GM18517 (cell line): Measurements from ENCODE around the gene HLA-DOA.

Experiments
- ATAC-seq: cut with Tn5 transposase; IDR thresholded peaks from one replicate; pipeline ENCODE4 v1.9.1; 2021; ENCODE audit warnings: mild to moderate bottlenecking, moderate library complexity; ENCODE audit not compliant: unreplicated experiment

The HLA-DOA gene

DNA sequence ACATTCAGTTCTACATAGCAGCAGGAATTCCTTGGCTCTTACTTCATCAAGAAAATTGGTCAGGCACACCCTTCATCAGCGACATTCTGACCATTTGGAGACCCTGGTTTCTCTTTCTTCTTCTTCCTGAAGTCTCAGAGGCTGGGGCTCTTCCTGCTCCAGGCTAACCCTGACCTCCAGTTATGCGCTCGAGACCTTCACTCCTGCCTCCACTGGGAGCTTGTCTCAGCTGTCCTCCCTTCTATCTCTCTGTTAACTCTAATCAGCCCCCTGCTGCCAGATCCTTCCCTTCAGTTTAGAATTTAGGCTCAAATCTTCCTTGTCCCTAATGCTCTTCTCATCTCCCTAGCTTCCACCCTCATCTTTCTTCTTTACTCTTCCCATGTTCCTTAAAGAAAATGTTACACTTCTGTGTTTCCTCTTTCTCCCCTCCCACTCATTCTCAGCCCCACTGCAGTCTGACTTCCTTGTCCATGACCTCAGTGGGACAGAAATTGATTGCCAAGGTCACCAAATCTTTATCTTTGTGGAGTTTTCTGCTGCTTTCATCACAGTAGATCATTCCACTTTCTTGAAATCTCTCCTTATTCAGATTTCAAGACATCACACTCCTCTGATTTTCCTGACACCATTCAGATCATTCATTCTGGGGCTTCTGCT is 8.4 kb upstream of the HLA-DOA start:
- ATAC-seq: no peak

- no peak for ATAC-seq
These were observed 7.6 kb upstream of the HLA-DOA start for GRCh38 chr6:33017018-33017417.

- ATAC-seq: no peak
These were observed 6.4 kb upstream of the HLA-DOA start for GRCh38 chr6:33015798-33016197.

GRCh38 chr6:33014841-33015634 is 5.6 kb upstream of the HLA-DOA start:
- no peak for ATAC-seq

GRCh38 chr6:33013608-33014007 is 4.2 kb upstream of the HLA-DOA start:
- ATAC-seq: no peak

DNA sequence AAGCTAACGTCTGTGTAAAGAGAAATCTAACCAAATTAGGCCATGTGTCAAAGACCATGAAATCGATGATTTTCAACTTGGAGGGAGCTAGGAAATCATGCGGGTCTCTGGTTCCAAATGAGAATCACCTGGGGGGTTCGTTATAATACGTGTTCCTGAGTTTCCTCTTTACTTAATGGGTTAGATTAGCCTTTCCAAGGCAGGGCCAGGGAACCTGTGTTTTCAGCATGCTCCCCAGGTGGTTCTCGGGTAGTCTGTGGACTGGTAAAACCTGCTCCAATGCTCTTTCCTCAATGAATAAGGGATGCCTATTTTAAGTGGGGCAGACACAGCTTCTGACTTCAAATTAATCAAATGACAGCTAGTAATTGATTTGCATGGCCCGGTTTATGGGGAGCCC is 965 bp upstream of the HLA-DOA start:
- no peak for ATAC-seq

DNA sequence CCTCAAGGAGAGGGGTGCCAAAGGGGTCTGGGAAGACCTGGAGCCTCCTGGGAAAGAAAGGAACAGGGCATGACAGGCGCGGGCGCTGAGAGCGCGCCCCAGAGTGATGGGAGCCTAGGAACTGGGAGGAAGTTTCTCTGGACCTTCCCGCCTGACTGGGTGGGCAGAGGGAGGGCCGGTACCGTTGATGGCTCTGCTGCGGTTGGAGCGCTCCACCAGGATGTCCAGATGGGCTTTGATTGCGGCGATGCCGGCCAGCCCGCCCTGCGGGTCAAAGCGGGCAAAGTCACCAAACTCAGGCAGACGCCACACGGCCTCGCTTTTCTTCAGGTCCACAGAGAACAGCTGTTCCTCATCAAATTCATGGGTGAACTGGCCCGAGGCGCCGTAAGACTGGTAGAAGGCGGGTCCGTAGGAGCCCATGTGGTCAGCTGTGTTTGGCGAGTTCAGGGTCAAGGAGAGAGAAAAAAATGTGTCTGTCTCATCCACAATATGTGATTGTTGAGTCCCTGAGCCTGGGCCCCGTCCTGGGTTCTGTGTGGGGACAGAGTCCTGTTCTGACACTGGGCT is 1.5 kb downstream of the HLA-DOA start:
- ATAC-seq: no peak

GRCh38 chr6:33004940-33005339 is 4.5 kb downstream of the HLA-DOA start:
- no peak for ATAC-seq

- no peak for ATAC-seq
These were observed 7.7 kb downstream of the HLA-DOA start for GRCh38 chr6:33001685-33002084.

DNA sequence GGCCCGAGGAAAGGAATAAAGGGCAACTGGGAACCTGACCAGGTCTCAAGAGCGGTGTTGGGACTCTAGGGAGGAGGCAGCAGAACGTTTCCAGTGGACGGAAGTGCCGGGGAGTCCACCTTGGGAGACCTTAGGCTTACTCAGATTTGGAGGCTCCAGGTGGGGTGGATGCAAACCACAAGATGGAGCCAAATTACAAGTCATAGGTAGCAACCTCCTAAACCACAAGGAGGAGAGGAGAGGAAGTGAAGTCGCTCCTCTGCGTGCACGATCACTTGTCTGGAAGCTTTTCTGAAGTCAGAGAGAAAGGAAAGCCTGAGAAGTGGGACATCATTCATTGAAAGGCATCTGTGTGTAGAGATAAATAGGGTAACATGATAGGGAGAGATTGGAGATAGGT is 9.3 kb downstream of the HLA-DOA start:
- no peak for ATAC-seq

- ATAC-seq: no peak
These were observed 13.9 kb downstream of the HLA-DOA start for GRCh38 chr6:32995448-32995847.

DNA sequence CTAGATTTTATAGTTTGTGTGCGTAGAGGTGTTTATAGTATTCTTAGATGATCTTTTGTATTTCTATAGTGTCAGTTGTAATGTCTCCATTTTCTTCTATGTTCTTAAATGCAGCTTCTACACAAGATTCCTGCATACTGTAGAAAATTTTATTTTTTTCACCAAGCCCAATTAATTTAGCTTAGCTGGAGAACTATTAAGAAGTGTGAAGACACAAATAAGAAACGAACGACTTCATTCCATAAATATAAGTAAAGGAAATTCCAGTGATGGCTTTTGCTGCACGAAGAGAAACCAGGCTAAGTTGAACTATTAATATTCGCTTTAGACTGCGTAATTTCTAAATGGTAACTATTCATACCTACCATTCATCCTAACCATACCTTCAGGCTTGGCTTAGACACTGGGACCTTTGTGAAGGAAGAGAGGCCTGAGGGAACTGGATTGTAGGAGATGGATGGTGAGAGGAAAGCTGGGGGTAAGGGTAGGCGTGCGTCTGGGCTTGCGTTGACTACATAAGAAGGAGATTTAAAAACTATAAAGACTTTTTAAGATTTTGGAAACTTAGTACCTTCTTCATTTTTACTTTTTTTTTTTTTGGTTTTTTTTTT is 15.9 kb downstream of the HLA-DOA start:
- no peak for ATAC-seq

GRCh38 chr6:32991972-32992371 is 17.4 kb downstream of the HLA-DOA start:
- ATAC-seq: no peak

GRCh38 chr6:32989368-32989767 is 20.0 kb downstream of the HLA-DOA start:
- no peak for ATAC-seq

- ATAC-seq: peak; percentile 56
These were observed 24.6 kb downstream of the HLA-DOA start for GRCh38 chr6:32984622-32985389.

- ATAC-seq: no peak
These were observed 25.3 kb downstream of the HLA-DOA start for GRCh38 chr6:32983964-32984621.

DNA sequence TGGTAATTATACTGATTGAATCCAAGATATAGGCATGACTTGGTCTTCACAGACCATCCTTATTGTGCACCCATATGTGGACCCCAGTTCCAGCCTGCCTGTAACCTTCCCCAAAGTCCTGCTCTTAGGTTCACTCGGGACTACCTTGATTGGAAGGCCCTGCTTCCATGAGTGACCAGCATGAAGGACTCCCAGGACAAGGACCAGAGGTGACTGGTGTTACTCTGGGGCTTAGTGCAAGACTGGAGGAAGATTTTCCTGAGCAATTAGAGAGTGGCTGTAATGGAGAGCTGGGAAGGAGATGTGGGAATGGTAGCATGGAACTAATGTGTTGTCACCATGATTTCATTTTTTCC is 25.9 kb downstream of the HLA-DOA start:
- no peak for ATAC-seq

GRCh38 chr6:32982702-32983492 is 26.5 kb downstream of the HLA-DOA start:
- ATAC-seq: no peak

DNA sequence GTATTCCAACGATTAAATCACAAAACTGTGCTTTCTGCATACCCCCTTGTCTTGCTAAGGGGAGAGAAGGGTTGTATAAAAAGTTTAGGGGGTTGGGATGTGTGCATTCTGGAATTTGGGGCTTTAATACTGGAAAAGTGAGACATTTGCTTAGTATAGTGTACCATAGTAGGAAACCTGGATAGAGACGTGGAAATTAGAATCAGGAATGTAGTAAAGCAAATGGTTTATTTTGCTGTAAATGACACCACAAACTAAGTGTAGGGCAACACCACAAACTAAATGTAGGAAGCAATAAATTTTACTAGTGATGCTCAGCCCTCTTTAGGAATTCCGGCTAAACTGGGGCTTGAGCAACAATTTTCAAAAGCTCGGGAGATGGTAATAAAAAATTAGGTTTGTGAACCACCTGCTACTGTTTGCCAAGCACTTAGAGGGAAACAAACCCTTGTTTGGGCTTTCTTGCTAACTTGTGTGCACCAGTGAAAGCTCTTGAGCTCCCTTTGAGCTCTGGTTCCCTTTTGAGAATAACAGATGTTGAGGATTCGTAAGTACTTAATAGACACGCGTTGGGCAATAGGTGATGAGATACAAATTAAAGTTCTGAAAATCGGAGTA is 27.2 kb downstream of the HLA-DOA start:
- no peak for ATAC-seq
